ENCODE results near the gene RAI14.

RAI14 gene

GRCh38 chr5:34876275-34876674 lies 220.1 kb downstream of the RAI14 start:
- no peaks in the 10 kb centered on the region for H3K36me3 ChIP-seq (ENCODE audit: control insufficient read depth, insufficient read depth, low read length)
- no peak overlapping the region for H3K9ac ChIP-seq (ENCODE audit: low read length)
- H3K27ac ChIP-seq (ENCODE audit: low read depth, low read length): no peak overlapping the region
- H3K27me3 ChIP-seq (ENCODE audit: control insufficient read depth, insufficient read depth, low read length): no peaks in the 10 kb centered on the region
- no peaks in the 10 kb centered on the region for H3K4me1 ChIP-seq (ENCODE audit: control insufficient read depth, insufficient read depth, low read length)
- no peak overlapping the region for H3K4me3 ChIP-seq (ENCODE audit: low read length)

GRCh38 chr5:34881246-34881645 lies 225.1 kb downstream of the RAI14 start:
- Histone ChIP-seq H3K27ac (ENCODE audit: low read depth, low read length) (no peak overlapping the region), H3K36me3 (ENCODE audit: control insufficient read depth, insufficient read depth, low read length) (no peaks in the 10 kb centered on the region), H3K4me3 (ENCODE audit: low read length) (no peak overlapping the region), H3K9ac (ENCODE audit: low read length) (no peak overlapping the region), H3K4me1 (ENCODE audit: control insufficient read depth, insufficient read depth, low read length) (no peaks in the 10 kb centered on the region), H3K27me3 (ENCODE audit: control insufficient read depth, insufficient read depth, low read length) (no peaks in the 10 kb centered on the region)

Data from rectal smooth muscle tissue (tissue), 1 donor.